HEK293 (cell line): ENCODE measurements around the gene TBC1D12.

ENCODE experiments used
- EGR2 ChIP-seq: fragments of 450-650 bp; formaldehyde crosslinking; IDR thresholded peaks from 2 replicates; pipeline ENCODE4 v1.5.1; 2016; ENCODE audit warnings: low read depth, missing biosample characterization, missing genetic modification characterization
- FEZF1 ChIP-seq: fragments of 450-650 bp; formaldehyde crosslinking; IDR thresholded peaks from 2 replicates; pipeline ENCODE4 v1.5.1; 2016; ENCODE audit warnings: missing biosample characterization, missing genetic modification characterization
- KLF10 ChIP-seq: fragments of 450-650 bp; IDR thresholded peaks from 2 replicates; pipeline ENCODE4 v1.5.1; 2018; ENCODE audit warnings: missing biosample characterization, mild to moderate bottlenecking, missing genetic modification characterization
- KLF9 ChIP-seq: fragments of 450-650 bp; formaldehyde crosslinking; IDR thresholded peaks from 2 replicates; pipeline ENCODE4 v1.5.1; 2016; ENCODE audit warnings: missing biosample characterization, missing genetic modification characterization, low read depth
- OSR2 ChIP-seq: fragments of 450-650 bp; formaldehyde crosslinking; IDR thresholded peaks from 2 replicates; pipeline ENCODE4 v1.5.1; 2016; ENCODE audit warnings: missing biosample characterization, missing genetic modification characterization
- PRDM4 ChIP-seq: fragments of 450-650 bp; formaldehyde crosslinking; IDR thresholded peaks from 2 replicates; pipeline ENCODE4 v1.5.1; 2017; ENCODE audit warnings: missing biosample characterization, missing genetic modification characterization
- ZBTB11 ChIP-seq: fragments of 450-650 bp; formaldehyde crosslinking; conservative IDR thresholded peaks from 2 replicates; pipeline ENCODE4 v1.5.1; 2016; ENCODE audit warnings: low read depth, missing biosample characterization, missing genetic modification characterization
- ZBTB17 ChIP-seq: fragments of 450-650 bp; formaldehyde crosslinking; IDR thresholded peaks from 2 replicates; pipeline ENCODE4 v1.5.1; 2016; ENCODE audit warnings: missing biosample characterization, missing genetic modification characterization
- ZBTB20 ChIP-seq: fragments of 450-650 bp; formaldehyde crosslinking; IDR thresholded peaks from 2 replicates; pipeline ENCODE4 v1.5.1; 2016; ENCODE audit warnings: missing biosample characterization, missing genetic modification characterization
- ZEB2 ChIP-seq: fragments of 450-650 bp; formaldehyde crosslinking; IDR thresholded peaks from 2 replicates; pipeline ENCODE4 v1.5.1; 2016; ENCODE audit warnings: missing biosample characterization, missing genetic modification characterization
- ZFHX2 ChIP-seq: fragments of 450-650 bp; formaldehyde crosslinking; conservative IDR thresholded peaks from 2 replicates; pipeline ENCODE4 v1.5.1; 2016; ENCODE audit warnings: missing biosample characterization, missing genetic modification characterization
- ZNF114 ChIP-seq: fragments of 450-650 bp; formaldehyde crosslinking; IDR thresholded peaks from 2 replicates; pipeline ENCODE4 v1.5.0; 2017; ENCODE audit warnings: missing biosample characterization, missing genetic modification characterization
- ZNF341 ChIP-seq: fragments of 450-650 bp; formaldehyde crosslinking; IDR thresholded peaks from 2 replicates; pipeline ENCODE4; 2016; ENCODE audit warnings: low read depth, missing biosample characterization, missing genetic modification characterization
- ZNF366 ChIP-seq: fragments of 450-650 bp; formaldehyde crosslinking; conservative IDR thresholded peaks from 2 replicates; pipeline ENCODE4 v1.5.1; 2016; ENCODE audit warnings: missing biosample characterization, missing genetic modification characterization
- ZNF394 ChIP-seq: fragments of 450-650 bp; formaldehyde crosslinking; IDR thresholded peaks from 2 replicates; pipeline ENCODE4 v1.5.1; 2016; ENCODE audit warnings: missing biosample characterization, missing genetic modification characterization, mild to moderate bottlenecking, moderate library complexity, borderline replicate concordance
- ZNF449 ChIP-seq: fragments of 450-650 bp; formaldehyde crosslinking; IDR thresholded peaks from 2 replicates; pipeline ENCODE4 v1.5.1; 2017; ENCODE audit warnings: missing biosample characterization, mild to moderate bottlenecking, missing genetic modification characterization, moderate library complexity
- ZNF518A ChIP-seq: fragments of 450-650 bp; formaldehyde crosslinking; conservative IDR thresholded peaks from 2 replicates; pipeline ENCODE4 v1.5.1; 2016; ENCODE audit warnings: low read depth, missing biosample characterization, missing genetic modification characterization
- ZNF677 ChIP-seq: fragments of 450-650 bp; IDR thresholded peaks from 2 replicates; pipeline ENCODE4 v1.5.0; 2018; ENCODE audit warnings: missing biosample characterization, mild to moderate bottlenecking, missing genetic modification characterization, moderate library complexity
- ZNF768 ChIP-seq: fragments of 450-650 bp; formaldehyde crosslinking; IDR thresholded peaks from 2 replicates; pipeline ENCODE4 v1.5.1; 2018; ENCODE audit warnings: missing biosample characterization, mild to moderate bottlenecking, missing genetic modification characterization
- ZNF776 ChIP-seq: fragments of 450-650 bp; formaldehyde crosslinking; IDR thresholded peaks from 2 replicates; pipeline ENCODE4 v1.5.0; 2017; ENCODE audit warnings: missing biosample characterization, missing genetic modification characterization, borderline replicate concordance
- TF ChIP-seq, protein P1 (sequence below): fragments of 450-650 bp; formaldehyde crosslinking; IDR thresholded peaks from 2 replicates; pipeline ENCODE4 v1.5.1; 2016; ENCODE audit warnings: missing biosample characterization, missing genetic modification characterization
- TF ChIP-seq, protein P2 (sequence below): fragments of 450-650 bp; formaldehyde crosslinking; IDR thresholded peaks from 2 replicates; pipeline ENCODE4 v1.5.1; 2017; ENCODE audit warnings: missing biosample characterization, missing genetic modification characterization

The TBC1D12 gene

DNA sequence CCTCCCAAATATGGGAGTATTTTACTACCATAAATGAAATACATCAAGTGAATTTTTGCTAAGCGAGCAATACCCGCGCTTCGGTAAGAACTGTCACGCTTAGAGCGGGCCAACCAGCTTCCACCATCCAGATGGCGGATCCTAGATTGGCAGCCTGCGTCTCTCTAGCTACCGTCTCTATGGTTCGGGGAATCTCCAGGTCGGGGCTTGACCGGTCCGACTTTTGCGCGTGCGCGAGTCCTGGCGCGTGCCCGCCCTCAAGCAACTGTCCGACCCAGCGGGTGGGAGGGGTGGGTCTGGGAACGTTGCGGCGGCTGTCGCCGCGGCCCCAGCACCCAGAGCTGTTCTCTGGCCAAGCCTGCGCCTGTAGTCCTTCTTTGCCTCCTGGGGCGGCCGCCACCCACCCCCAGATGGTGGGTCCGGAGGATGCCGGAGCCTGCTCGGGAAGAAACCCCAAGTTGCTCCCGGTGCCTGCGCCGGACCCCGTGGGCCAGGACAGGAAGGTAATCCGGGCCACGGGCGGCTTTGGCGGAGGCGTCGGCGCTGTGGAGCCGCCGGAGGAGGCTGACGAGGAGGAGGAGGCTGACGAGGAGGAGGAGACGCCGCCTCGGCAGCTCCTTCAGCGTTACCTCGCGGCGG, at the start of gene TBC1D12 (continued):
- TF ChIP-seq, protein P1, sequence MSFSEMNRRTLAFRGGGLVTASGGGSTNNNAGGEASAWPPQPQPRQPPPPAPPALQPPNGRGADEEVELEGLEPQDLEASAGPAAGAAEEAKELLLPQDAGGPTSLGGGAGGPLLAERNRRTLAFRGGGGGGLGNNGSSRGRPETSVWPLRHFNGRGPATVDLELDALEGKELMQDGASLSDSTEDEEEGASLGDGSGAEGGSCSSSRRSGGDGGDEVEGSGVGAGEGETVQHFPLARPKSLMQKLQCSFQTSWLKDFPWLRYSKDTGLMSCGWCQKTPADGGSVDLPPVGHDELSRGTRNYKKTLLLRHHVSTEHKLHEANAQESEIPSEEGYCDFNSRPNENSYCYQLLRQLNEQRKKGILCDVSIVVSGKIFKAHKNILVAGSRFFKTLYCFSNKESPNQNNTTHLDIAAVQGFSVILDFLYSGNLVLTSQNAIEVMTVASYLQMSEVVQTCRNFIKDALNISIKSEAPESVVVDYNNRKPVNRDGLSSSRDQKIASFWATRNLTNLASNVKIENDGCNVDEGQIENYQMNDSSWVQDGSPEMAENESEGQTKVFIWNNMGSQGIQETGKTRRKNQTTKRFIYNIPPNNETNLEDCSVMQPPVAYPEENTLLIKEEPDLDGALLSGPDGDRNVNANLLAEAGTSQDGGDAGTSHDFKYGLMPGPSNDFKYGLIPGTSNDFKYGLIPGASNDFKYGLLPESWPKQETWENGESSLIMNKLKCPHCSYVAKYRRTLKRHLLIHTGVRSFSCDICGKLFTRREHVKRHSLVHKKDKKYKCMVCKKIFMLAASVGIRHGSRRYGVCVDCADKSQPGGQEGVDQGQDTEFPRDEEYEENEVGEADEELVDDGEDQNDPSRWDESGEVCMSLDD: 0 out of 2 replicates have a peak, but pooled peaks have one; percentile 22
- peak; percentile 89 for TF ChIP-seq ZEB2 (tag by site-specific recombination)
- TF ChIP-seq ZNF518A (tag by site-specific recombination): peak; percentile 62; the same call in 1 of the 2 replicates
- peak; percentile 92 for TF ChIP-seq ZFHX2 (tag by site-specific recombination)
- TF ChIP-seq FEZF1 (tag by site-specific recombination): no peak
- peak; percentile 56 for TF ChIP-seq ZBTB11 (tag by site-specific recombination)
- peak; percentile 75 for TF ChIP-seq ZNF394 (tag by site-specific recombination)
- peak; percentile 93 for TF ChIP-seq ZNF677 (tag by site-specific recombination)
- peak; percentile 41; the same call in 1 of the 2 replicates for TF ChIP-seq KLF10
- TF ChIP-seq ZNF114 (tag by site-specific recombination): no peak
- no peak for TF ChIP-seq ZNF768 (tag by site-specific recombination)
- TF ChIP-seq, protein P2, sequence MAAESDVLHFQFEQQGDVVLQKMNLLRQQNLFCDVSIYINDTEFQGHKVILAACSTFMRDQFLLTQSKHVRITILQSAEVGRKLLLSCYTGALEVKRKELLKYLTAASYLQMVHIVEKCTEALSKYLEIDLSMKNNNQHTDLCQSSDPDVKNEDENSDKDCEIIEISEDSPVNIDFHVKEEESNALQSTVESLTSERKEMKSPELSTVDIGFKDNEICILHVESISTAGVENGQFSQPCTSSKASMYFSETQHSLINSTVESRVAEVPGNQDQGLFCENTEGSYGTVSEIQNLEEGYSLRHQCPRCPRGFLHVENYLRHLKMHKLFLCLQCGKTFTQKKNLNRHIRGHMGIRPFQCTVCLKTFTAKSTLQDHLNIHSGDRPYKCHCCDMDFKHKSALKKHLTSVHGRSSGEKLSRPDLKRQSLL: peak; percentile 70
- TF ChIP-seq ZNF776 (tag by site-specific recombination): no peak
- TF ChIP-seq KLF9 (tag by site-specific recombination): peak; percentile 69
- TF ChIP-seq ZBTB20 (tag by site-specific recombination): peak; percentile 60; the same call in 1 of the 2 replicates
- TF ChIP-seq ZNF341 (tag by site-specific recombination): peak; percentile 92
- peak; percentile 84 for TF ChIP-seq ZBTB17
- peak; percentile 93 for TF ChIP-seq EGR2 (tag by site-specific recombination)
- no peak for TF ChIP-seq PRDM4 (tag by site-specific recombination)
- TF ChIP-seq ZNF449 (tag by site-specific recombination): peak; percentile 63; the same call in 1 of the 2 replicates
- no peak; the same call in none of the 2 replicates for TF ChIP-seq ZNF366 (tag by site-specific recombination)
- TF ChIP-seq OSR2 (tag by site-specific recombination): 0 out of 2 replicates have a peak, but pooled peaks have one; percentile 11
